Measurements from ENCODE around the gene ZNF138.
"Not testable (repeated sequence)": the region's sequence is repeated elsewhere in the genome, so short reads cannot be mapped to it uniquely, and the experiment has no call there.

DNA sequence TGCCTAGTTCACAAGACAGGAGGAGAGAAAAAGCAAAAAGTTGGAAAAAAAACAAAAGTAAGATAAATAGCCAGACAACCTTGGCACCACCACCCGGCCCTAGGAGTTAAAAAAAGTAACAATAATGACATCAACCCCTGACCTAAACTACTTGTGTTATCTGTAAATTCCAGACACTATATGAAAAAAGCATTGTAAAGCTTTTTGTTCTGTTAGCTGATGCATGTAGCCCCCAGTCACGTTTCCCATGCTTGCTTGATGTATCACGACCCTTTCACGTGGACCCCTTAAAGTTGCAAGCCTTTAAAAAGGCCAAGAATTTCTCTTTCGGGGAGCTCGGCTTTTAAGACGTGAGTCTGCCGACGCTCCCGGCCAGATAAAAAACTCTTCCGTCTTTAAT, 5.0 kb upstream of the ZNF138 start:
- TF ChIP-seq, protein P1, sequence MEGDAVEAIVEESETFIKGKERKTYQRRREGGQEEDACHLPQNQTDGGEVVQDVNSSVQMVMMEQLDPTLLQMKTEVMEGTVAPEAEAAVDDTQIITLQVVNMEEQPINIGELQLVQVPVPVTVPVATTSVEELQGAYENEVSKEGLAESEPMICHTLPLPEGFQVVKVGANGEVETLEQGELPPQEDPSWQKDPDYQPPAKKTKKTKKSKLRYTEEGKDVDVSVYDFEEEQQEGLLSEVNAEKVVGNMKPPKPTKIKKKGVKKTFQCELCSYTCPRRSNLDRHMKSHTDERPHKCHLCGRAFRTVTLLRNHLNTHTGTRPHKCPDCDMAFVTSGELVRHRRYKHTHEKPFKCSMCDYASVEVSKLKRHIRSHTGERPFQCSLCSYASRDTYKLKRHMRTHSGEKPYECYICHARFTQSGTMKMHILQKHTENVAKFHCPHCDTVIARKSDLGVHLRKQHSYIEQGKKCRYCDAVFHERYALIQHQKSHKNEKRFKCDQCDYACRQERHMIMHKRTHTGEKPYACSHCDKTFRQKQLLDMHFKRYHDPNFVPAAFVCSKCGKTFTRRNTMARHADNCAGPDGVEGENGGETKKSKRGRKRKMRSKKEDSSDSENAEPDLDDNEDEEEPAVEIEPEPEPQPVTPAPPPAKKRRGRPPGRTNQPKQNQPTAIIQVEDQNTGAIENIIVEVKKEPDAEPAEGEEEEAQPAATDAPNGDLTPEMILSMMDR (IDR thresholded peaks at IDR 0.05), result not testable (repeated sequence)
- TF ChIP-seq POLR2A (IDR thresholded peaks at IDR 0.05), result not testable (repeated sequence)

Measured in right lobe of liver (tissue), 4 donors.